ENCODE data around the gene TXNL4B.

DNA sequence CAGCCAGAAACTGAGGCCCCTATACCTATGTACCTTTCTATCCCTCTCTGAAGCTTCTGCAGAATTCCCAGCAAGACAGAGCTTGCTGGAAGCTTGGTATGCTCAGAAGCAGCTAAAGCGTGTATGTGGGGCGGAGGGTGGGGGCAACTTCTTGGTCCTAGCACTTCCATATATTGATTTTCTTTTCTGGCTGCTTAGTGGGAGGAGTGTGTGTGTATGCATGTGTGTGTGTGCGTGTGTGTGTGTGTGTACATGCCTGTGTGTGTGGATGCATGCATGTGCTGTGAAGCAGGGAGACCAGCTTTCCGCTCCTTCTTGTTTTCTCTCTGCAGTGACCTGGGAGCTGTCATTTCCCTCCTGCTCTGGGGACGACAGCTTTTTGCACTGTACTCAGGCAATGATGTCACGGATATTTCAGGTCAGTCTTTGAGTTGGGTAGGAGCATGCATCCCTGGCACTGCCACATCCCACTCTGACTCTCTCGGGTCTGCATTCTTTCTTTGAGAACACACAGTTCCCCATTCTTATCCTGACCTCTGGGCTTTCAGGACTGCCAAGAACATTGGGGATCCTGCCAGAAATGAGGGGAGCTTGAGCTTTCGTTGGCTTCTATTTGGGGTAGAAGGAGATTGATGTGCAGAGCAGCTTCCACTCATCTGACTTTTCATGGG lies 19.7 kb downstream of the TXNL4B start:
- TF ChIP-seq, protein P1, sequence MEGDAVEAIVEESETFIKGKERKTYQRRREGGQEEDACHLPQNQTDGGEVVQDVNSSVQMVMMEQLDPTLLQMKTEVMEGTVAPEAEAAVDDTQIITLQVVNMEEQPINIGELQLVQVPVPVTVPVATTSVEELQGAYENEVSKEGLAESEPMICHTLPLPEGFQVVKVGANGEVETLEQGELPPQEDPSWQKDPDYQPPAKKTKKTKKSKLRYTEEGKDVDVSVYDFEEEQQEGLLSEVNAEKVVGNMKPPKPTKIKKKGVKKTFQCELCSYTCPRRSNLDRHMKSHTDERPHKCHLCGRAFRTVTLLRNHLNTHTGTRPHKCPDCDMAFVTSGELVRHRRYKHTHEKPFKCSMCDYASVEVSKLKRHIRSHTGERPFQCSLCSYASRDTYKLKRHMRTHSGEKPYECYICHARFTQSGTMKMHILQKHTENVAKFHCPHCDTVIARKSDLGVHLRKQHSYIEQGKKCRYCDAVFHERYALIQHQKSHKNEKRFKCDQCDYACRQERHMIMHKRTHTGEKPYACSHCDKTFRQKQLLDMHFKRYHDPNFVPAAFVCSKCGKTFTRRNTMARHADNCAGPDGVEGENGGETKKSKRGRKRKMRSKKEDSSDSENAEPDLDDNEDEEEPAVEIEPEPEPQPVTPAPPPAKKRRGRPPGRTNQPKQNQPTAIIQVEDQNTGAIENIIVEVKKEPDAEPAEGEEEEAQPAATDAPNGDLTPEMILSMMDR (IDR thresholded peaks at IDR 0.05 in 2 of 3, conservative IDR thresholded peaks at IDR 0.05 in 1 of 3; ENCODE audit: insufficient read depth in 2 of 3, low read depth in 1 of 3, low read length in 3 of 3) = no peak
- TF ChIP-seq EHMT2 (IDR thresholded peaks at IDR 0.05) (no peak), RAD51 (IDR thresholded peaks at IDR 0.05; ENCODE audit: borderline replicate concordance, low read depth) (no peak), ZNF232 (CRISPR knock-in tag; IDR thresholded peaks at IDR 0.05) (no peak), XRCC5 (IDR thresholded peaks at IDR 0.05; ENCODE audit: low read depth, low read length) (no peak), CHD2 (IDR thresholded peaks at IDR 0.05; ENCODE audit: low read depth, low read length) (no peak), YY1 (IDR thresholded peaks at IDR 0.05; ENCODE audit: borderline replicate concordance in 1 of 3, control insufficient read depth in 1 of 3, extremely low read depth in 1 of 3, insufficient read depth in 3 of 3, insufficient read length in 1 of 3, insufficient replicate concordance in 2 of 3, low read depth in 1 of 3, low read length in 2 of 3) (no peak)
- TF ChIP-seq, protein P2, sequence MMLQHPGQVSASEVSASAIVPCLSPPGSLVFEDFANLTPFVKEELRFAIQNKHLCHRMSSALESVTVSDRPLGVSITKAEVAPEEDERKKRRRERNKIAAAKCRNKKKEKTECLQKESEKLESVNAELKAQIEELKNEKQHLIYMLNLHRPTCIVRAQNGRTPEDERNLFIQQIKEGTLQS (IDR thresholded peaks at IDR 0.05) = no peak
- TF ChIP-seq, protein P2 (CRISPR knock-in tag; conservative IDR thresholded peaks at IDR 0.05) = no peak
- TF ChIP-seq, protein P3, sequence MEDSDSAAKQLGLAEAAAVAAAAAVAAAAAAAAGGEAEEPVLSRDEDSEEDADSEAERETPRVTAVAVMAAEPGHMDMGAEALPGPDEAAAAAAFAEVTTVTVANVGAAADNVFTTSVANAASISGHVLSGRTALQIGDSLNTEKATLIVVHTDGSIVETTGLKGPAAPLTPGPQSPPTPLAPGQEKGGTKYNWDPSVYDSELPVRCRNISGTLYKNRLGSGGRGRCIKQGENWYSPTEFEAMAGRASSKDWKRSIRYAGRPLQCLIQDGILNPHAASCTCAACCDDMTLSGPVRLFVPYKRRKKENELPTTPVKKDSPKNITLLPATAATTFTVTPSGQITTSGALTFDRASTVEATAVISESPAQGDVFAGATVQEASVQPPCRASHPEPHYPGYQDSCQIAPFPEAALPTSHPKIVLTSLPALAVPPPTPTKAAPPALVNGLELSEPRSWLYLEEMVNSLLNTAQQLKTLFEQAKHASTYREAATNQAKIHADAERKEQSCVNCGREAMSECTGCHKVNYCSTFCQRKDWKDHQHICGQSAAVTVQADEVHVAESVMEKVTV (CRISPR knock-in tag; IDR thresholded peaks at IDR 0.05) = no peak
